Natural killer cell treated with Interleukin-12 subunit alpha and Interleukin-12 subunit beta and Interleukin-15 and Interleukin-18, amount 100 ng/mL, for 72 hours (primary cell): ENCODE measurements around the gene CLHC1. TPM values are rescaled to one million over a fixed set of nuclear protein-coding genes. Genes with fewer than 3 reads are reported as not detected.
"Not testable (repeated sequence)": the region's sequence is repeated elsewhere in the genome, so short reads cannot be mapped to it uniquely, and the experiment has no call there.

Experiments used
- ATAC-seq, 2 donors: fragments of 150-1000 bp; cut with Tn5 transposase in 1 of 2; sonication (Bioruptor Pico), chemical (Tn5 transposase) in 1 of 2; 2 replicates each; pipeline ENCODE4 v1.10.0; 2021
- DNase-seq: peaks from one replicate; pipeline ENCODE4 v3.0.0; 2022; ENCODE audit warnings: low spot score
- H3K27ac Mint-ChIP-seq, 2 donors: 1 replicate in 1 of 2; 2 replicates in 1 of 2; pipeline ENCODE4 v1.8.0; 2022; ENCODE audit warnings: mixed read lengths in 2 of 2, mild to moderate bottlenecking in 1 of 2, moderate library complexity in 1 of 2
- H3K27me3 Mint-ChIP-seq, 2 donors: 1 replicate in 1 of 2; 2 replicates in 1 of 2; pipeline ENCODE4 v1.8.0; 2022; ENCODE audit warnings: mixed read lengths in 2 of 2
- H3K36me3 Mint-ChIP-seq: one replicate; pipeline ENCODE4 v1.8.0; 2022; ENCODE audit warnings: mixed read lengths
- H3K4me1 Mint-ChIP-seq, 2 donors: 1 replicate in 1 of 2; 2 replicates in 1 of 2; pipeline ENCODE4 v1.8.0; 2022; ENCODE audit warnings: low read depth in 2 of 2, mixed read lengths in 2 of 2, mild to moderate bottlenecking in 1 of 2
- H3K4me3 Mint-ChIP-seq: one replicate; pipeline ENCODE4 v1.8.0; 2022; ENCODE audit warnings: mixed read lengths
- H3K9me3 Mint-ChIP-seq: 2 replicates; pipeline ENCODE4 v1.8.0; 2022; ENCODE audit warnings: mixed read lengths
- total RNA-seq, 2 donors: library from RNA; stranded (reverse); gene quantifications; one replicate each; pipeline ENCODE4 v1.2.3, GENCODE V29; 2022

Gene CLHC1
- total RNA-seq, 2 donors from 2014 or later = 9.7 to 13.1 TPM

DNA sequence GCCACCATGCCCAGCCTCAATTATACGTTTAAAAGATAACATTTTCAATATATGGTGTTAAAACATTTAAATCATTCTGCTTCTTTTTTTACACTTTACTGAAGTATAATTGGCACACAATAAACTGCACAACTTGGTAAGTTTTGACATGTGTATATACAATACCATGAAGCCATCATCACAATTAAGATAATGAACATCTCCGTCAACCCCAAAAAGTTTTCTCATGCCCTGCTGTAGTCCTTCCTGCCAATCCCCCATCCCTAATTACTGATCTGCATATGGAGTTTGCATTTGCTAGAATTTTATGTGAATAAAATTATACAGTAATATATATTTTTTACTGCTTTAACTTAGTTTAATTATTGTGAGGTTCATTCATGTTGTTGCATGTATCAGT, 96.6 kb downstream of the CLHC1 start:
- Mint-ChIP-seq H3K27ac (peak overlapping the region in 1 of 2 donors; percentile 35), H3K9me3 (no peaks in the 10 kb centered on the region), H3K36me3 (no peaks in the 10 kb centered on the region), H3K4me3 (no peak overlapping the region), H3K4me1 (peaks cover 12 to 13% of the 10 kb centered on the region in 2 donors), H3K27me3 (peaks cover 0 to 2% of the 10 kb centered on the region in 2 donors)
- no peak for DNase-seq
- no peak for ATAC-seq

DNA sequence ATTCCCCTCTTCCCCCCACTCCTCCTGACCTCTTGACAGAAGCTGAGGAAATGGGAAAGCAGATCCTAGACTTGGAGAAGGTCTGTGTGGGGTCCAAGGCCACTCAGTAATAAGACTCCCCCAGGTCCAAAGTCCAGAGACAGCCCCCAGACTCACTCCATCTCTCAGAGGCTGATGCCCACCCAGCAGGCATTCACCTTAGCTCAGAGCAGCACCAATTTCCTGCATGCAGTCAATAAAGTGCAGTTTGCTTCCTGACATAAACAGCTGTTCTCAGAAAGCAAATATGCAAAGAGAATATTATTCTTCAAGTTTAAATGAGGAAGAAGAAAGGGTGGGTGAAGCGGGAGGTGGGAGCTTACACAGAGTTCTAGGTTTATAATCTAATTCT, 97.8 kb downstream of the CLHC1 start:
- Mint-ChIP-seq H3K4me1 (peaks cover 12 to 13% of the 10 kb centered on the region in 2 donors), H3K36me3 (no peaks in the 10 kb centered on the region), H3K27ac (peak overlapping the region; percentile 89 to 92), H3K9me3 (no peaks in the 10 kb centered on the region), H3K4me3 (peak overlapping the region; percentile 84), H3K27me3 (peaks cover 0 to 2% of the 10 kb centered on the region in 2 donors)
- ATAC-seq (peak in 1 of 2 donors; percentile 26), DNase-seq (no peak)

DNA sequence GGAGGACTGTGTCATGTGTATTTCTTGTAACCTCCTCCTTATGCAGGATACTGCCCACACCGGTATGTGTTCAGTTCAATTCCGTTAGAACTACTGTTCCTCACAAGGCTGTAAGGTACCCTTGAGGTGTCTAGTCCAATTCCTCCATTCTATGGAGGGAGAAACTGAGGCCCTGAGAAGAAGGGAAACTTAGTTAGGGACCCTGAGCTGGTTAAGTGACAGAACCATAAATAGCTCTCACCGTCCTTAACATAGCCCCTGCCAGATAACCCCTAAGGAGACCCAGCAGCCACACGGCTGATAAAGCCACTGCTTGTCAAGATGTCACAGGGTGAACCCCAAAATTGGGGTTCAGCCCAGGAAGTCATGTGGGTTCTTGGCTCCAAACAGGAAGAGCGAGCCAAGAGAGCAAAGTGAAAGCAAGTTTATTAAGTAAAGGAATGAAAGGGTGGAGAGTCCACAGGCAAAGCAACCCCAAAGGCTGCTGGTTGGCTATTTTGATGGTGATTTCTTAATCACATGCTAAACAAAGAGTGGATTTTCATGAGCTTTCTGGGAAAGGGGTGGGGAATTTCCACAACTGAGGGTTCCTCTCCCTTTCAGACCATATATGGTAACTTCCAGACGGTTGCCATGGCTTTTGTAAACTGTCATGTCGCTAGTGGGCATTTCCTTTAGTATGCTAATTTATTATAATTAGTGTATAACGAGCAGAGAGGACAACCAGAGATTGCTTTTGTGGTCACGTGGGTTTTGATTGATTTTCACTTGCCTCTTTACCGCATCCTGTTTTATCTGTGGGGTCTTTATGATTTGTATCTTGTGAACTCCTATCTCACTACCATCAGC, 98.4 kb downstream of the CLHC1 start:
- H3K4me3 Mint-ChIP-seq = peak overlapping the region; percentile 84
- H3K27me3 Mint-ChIP-seq = peaks cover 0 to 2% of the 10 kb centered on the region in 2 donors
- no peaks in the 10 kb centered on the region for H3K36me3 Mint-ChIP-seq
- peak overlapping the region; percentile 89 to 92 for H3K27ac Mint-ChIP-seq
- ATAC-seq = peak; percentile 86 to 87
- peak; percentile 69 for DNase-seq
- peaks cover 12 to 13% of the 10 kb centered on the region in 2 donors for H3K4me1 Mint-ChIP-seq
- H3K9me3 Mint-ChIP-seq = no peaks in the 10 kb centered on the region

DNA sequence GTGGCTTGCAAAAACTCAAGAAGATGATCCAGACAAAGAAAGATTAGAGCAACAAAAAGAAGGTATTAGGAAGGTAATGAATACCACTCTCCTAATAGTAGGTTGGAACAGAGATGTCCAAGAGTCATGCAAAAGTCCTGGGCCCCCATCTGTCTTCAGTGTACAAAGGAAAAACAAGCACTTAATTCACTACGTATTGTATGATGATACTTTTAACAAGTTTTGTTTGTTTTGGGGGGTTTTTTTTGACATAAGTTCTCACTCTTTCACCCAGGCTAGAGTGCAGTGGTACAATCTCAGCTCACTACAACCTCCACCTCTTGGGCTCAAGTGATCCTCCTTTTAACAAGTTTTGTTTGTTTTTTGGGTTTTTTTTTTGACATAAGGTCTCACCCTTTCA, 101.2 kb downstream of the CLHC1 start:
- DNase-seq (no peak), ATAC-seq (no peak)
- H3K9me3 Mint-ChIP-seq = no peaks in the 10 kb centered on the region
- H3K4me1 Mint-ChIP-seq = peaks cover 12 to 13% of the 10 kb centered on the region in 2 donors
- no peaks in the 10 kb centered on the region for H3K27me3 Mint-ChIP-seq
- H3K36me3 Mint-ChIP-seq = no peaks in the 10 kb centered on the region
- H3K27ac Mint-ChIP-seq = no peak overlapping the region
- no peak overlapping the region for H3K4me3 Mint-ChIP-seq

DNA sequence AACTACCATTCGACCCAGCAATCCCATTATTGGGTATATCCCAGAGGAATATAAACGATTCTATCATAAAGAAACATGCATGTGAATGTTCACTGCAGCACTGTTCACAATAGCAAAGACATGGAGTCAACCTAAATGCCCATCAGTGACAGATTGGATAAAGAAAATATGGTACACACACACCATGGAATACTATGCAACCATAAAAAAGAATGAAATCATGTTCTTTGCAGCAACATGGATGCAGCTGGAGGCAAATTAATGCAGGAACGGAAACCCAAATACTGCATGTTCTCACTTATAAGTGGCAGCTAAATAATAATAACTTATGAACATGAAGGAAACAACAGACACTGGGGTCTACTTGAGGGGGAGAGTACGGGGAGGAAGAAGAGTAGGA, 105.5 kb downstream of the CLHC1 start:
- H3K36me3 Mint-ChIP-seq, H3K27me3 Mint-ChIP-seq, H3K4me3 Mint-ChIP-seq, H3K9me3 Mint-ChIP-seq, DNase-seq, H3K4me1 Mint-ChIP-seq, ATAC-seq, H3K27ac Mint-ChIP-seq: not testable (repeated sequence)

Other genes with a start within 250 kb of the CLHC1 start
- 100 to 1,000 TPM; 126 to 161 TPM for gene RTN4, start 181.8 kb downstream of the CLHC1 start, total RNA-seq
- gene RPS27A, start 395 bp upstream of the CLHC1 start, total RNA-seq = 100 to 1,000 TPM; 746 to 804 TPM
- 10 to 100 TPM; 33.9 to 39.4 TPM for gene MTIF2, start 36.9 kb upstream of the CLHC1 start, total RNA-seq
- gene CCDC88A, start 187.6 kb upstream of the CLHC1 start, total RNA-seq = 10 to 100 TPM; 15.1 to 49.4 TPM